Measurements from ENCODE around the gene FAF1.
"Not testable (repeated sequence)": the region's sequence is repeated elsewhere in the genome, so short reads cannot be mapped to it uniquely, and the experiment has no call there.

FAF1 gene

DNA sequence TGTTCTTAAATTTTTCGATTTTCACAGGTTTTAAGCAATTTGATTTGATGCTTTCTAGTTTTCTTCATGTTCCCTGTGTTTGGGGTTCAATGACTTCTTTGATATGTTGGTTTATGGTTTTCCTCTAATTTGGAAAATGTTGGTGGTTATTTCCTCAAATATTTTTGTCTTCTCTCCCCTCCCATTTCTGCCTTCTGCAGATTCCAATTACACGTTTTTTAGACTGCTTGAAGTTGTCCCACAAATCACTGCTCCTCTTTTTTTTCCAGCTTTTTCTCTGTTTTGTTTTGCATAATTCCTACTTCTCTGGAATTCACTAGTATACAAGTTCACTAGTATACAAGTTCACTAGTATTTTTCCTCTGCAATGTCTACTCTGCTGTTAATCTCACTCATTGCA lies 61.3 kb downstream of the FAF1 start:
- TF ChIP-seq, protein P1, sequence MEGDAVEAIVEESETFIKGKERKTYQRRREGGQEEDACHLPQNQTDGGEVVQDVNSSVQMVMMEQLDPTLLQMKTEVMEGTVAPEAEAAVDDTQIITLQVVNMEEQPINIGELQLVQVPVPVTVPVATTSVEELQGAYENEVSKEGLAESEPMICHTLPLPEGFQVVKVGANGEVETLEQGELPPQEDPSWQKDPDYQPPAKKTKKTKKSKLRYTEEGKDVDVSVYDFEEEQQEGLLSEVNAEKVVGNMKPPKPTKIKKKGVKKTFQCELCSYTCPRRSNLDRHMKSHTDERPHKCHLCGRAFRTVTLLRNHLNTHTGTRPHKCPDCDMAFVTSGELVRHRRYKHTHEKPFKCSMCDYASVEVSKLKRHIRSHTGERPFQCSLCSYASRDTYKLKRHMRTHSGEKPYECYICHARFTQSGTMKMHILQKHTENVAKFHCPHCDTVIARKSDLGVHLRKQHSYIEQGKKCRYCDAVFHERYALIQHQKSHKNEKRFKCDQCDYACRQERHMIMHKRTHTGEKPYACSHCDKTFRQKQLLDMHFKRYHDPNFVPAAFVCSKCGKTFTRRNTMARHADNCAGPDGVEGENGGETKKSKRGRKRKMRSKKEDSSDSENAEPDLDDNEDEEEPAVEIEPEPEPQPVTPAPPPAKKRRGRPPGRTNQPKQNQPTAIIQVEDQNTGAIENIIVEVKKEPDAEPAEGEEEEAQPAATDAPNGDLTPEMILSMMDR (IDR thresholded peaks at IDR 0.05; ENCODE audit: control insufficient read depth, insufficient read depth, low read depth, low read length, missing control alignments) = no peak
- DNase-seq (ENCODE audit: low read depth) = no peak
- no peak overlapping the region for H3K4me3 ChIP-seq (ENCODE audit: control insufficient read depth, low read depth, low read length)

DNA sequence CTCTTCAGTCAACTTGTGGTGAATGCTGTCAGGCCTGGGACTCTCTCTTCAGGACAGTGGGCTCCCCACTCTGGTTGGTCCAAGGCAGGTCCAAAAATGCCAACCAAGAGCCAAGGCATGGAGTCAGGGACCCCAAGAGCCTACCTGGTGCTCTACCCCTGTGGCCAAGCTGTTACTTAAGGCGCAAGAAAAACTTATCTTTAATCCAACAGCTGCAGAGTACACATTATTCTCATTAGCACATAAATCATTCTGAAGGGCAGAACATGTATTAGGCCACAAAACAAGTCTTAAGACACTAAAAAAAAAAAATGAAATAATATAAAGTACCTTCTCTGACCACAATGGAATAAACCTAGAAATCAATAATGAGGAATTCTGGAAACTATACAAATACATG lies 65.7 kb downstream of the FAF1 start:
- no peak overlapping the region for H3K4me3 ChIP-seq (ENCODE audit: control insufficient read depth, low read depth, low read length)
- no peak for DNase-seq (ENCODE audit: low read depth)
- TF ChIP-seq, protein P1 (IDR thresholded peaks at IDR 0.05; ENCODE audit: control insufficient read depth, insufficient read depth, low read depth, low read length, missing control alignments) = no peak

GRCh38 chr1:50893466-50893865 lies 66.6 kb downstream of the FAF1 start:
- no peak for DNase-seq (ENCODE audit: low read depth)
- no peak overlapping the region for H3K4me3 ChIP-seq (ENCODE audit: control insufficient read depth, low read depth, low read length)
- TF ChIP-seq, protein P1 (IDR thresholded peaks at IDR 0.05; ENCODE audit: control insufficient read depth, insufficient read depth, low read depth, low read length, missing control alignments) = no peak

DNA sequence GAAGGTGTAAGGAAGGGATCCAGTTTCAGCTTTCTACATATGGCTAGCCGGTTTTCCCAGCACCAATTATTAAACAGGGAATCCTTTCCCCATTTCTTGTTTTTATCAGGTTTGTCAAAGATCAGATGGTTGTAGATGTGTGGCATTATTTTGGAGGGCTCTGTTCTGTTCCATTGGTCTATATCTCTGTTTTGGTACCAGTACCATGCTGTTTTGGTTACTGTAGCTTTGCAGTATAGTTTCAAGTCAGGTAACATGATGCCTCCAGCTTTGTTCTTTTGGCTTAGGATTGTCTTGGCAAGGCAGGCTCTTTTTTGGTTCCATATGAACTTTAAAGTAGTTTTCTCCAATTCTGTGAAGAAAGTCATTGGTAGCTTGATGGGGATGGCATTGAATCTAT lies 72.5 kb downstream of the FAF1 start:
- not testable (repeated sequence) for DNase-seq (ENCODE audit: low read depth); H3K4me3 ChIP-seq (ENCODE audit: control insufficient read depth, low read depth, low read length)

GRCh38 chr1:50880373-50880772 lies 79.7 kb downstream of the FAF1 start:
- TF ChIP-seq, protein P1 (IDR thresholded peaks at IDR 0.05; ENCODE audit: control insufficient read depth, insufficient read depth, low read depth, low read length, missing control alignments) = no peak
- H3K4me3 ChIP-seq (ENCODE audit: control insufficient read depth, low read depth, low read length) = no peak overlapping the region
- no peak for DNase-seq (ENCODE audit: low read depth)

GRCh38 chr1:50879137-50879536 lies 80.9 kb downstream of the FAF1 start:
- H3K4me3 ChIP-seq (ENCODE audit: control insufficient read depth, low read depth, low read length) = no peak overlapping the region
- TF ChIP-seq, protein P1 (IDR thresholded peaks at IDR 0.05; ENCODE audit: control insufficient read depth, insufficient read depth, low read depth, low read length, missing control alignments) = no peak
- DNase-seq (ENCODE audit: low read depth) = no peak

DNA sequence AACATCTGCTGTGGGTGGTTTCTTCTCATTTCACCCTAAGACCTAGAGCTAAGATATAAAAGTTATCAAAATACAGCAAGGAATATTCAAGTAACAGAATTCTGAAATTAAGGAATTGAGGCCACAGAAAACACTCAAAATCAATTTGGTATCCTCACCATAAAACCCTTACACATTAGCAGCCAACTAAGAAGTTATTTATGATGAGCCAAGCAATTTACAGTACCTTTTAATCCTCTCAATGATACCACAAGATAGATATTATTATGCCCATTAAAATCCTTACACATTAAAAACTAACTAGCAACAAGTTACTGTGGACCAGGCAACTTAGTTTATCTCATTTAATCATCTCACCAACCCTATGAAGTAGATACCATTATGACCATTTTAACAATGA lies 81.6 kb downstream of the FAF1 start:
- no peak for DNase-seq (ENCODE audit: low read depth)
- TF ChIP-seq, protein P1 (IDR thresholded peaks at IDR 0.05; ENCODE audit: control insufficient read depth, insufficient read depth, low read depth, low read length, missing control alignments) = no peak

More for the DNA sequence above, 81.6 kb downstream of the FAF1 start:
- no peak overlapping the region for H3K4me3 ChIP-seq (ENCODE audit: control insufficient read depth, low read depth, low read length)

Data from AG09309 (cell line).